PC-3 (cell line): ENCODE results near the gene STX3. TPM values are rescaled to one million over a fixed set of nuclear protein-coding genes. Genes with fewer than 3 reads are reported as not detected.
A peak's percentile ranks its signal among the peaks of the same experiment; 100 is the strongest.

ENCODE experiments used
- ATAC-seq: fragments of 200-7000 bp; cut with Tn5 transposase; 2 replicates; pipeline ENCODE4 v1.9.1; 2020; ENCODE audit warnings: mild to moderate bottlenecking, moderate library complexity
- BruUV-seq: library from RNA; stranded (reverse); fragments of 400-500 nt; replicated peaks from 2 replicates; lab custom pipeline; 2021; lab: Mats Ljungman, UMichigan
- CTCF ChIA-PET: fragments of 300-600 bp; sonication (Branson Sonifier 250); formaldehyde crosslinking; loops from one replicate; lab custom pipeline; 2022; ENCODE audit warnings: antibody characterized with exemption; lab: Charles Lee
- POLR2A ChIA-PET: fragments of 300-600 bp; sonication (Branson Sonifier 250); formaldehyde crosslinking; loops from one replicate; lab custom pipeline; 2022; ENCODE audit warnings: antibody characterized with exemption; ENCODE audit not compliant: unreplicated experiment; lab: Charles Lee
- DNase-seq: peaks from one replicate; pipeline ENCODE4 v3.0.0-alpha.2; 2015
- H2AFZ ChIP-seq: fragments of 300-600 bp; sonication (generic); 2 replicates; pipeline ENCODE4 v1.6.0; 2016; ENCODE audit warnings: antibody characterized with exemption, low read length
- H3F3A ChIP-seq: fragments of 300-600 bp; sonication (generic); one replicate; pipeline ENCODE4 v1.6.0; 2017; ENCODE audit warnings: antibody characterized with exemption, low read length, control low read depth, mild to moderate bottlenecking; ENCODE audit not compliant: unreplicated experiment
- H3K27ac ChIP-seq: fragments of 300-600 bp; sonication (generic); 2 replicates; pipeline ENCODE4 v1.5.1; 2016; ENCODE audit warnings: mild to moderate bottlenecking, low read length
- H3K27me3 ChIP-seq: fragments of 300-600 bp; sonication (generic); 2 replicates; pipeline ENCODE4 v1.6.1; 2016; ENCODE audit warnings: low read length, mixed read lengths
- H3K36me3 ChIP-seq: fragments of 300-600 bp; sonication (generic); 2 replicates; pipeline ENCODE4 v1.6.1; 2016; ENCODE audit warnings: low read depth, mixed run types, low read length, mixed read lengths
- H3K4me1 ChIP-seq: fragments of 300-600 bp; sonication (generic); 2 replicates; pipeline ENCODE4 v1.5.1; 2016; ENCODE audit warnings: low read length; ENCODE audit not compliant: insufficient read depth
- H3K4me2 ChIP-seq: fragments of 300-600 bp; sonication (generic); 2 replicates; pipeline ENCODE4 v1.6.0; 2016; ENCODE audit warnings: low read length
- H3K4me3 ChIP-seq: fragments of 300-600 bp; sonication (generic); 2 replicates; pipeline ENCODE4 v1.5.1; 2016; ENCODE audit warnings: mild to moderate bottlenecking, low read length, mixed read lengths
- H3K79me2 ChIP-seq: fragments of 300-600 bp; sonication (generic); 2 replicates; pipeline ENCODE4 v1.6.1; 2017; ENCODE audit warnings: low read length, mixed read lengths
- H3K9ac ChIP-seq: fragments of 300-600 bp; sonication (generic); 2 replicates; pipeline ENCODE4 v1.6.0; 2016; ENCODE audit warnings: mild to moderate bottlenecking, low read length
- H3K9me2 ChIP-seq: fragments of 300-600 bp; sonication (generic); replicated peaks from 2 replicates; pipeline ENCODE4 v1.6.1; 2016; ENCODE audit warnings: mixed run types, low read length, mixed read lengths
- H3K9me3 ChIP-seq: fragments of 300-600 bp; sonication (generic); 2 replicates; pipeline ENCODE4 v1.6.1; 2016; ENCODE audit warnings: low read length, mixed read lengths
- H4K20me1 ChIP-seq: fragments of 300-600 bp; sonication (generic); 2 replicates; pipeline ENCODE4 v1.6.1; 2016; ENCODE audit warnings: low read length, mixed read lengths
- EZH2 ChIP-seq: fragments of 300-600 bp; sonication (generic); IDR thresholded peaks from one replicate; pipeline ENCODE4 v1.6.1; 2017; ENCODE audit warnings: antibody characterized with exemption, mild to moderate bottlenecking, low read length; ENCODE audit not compliant: unreplicated experiment
- EZH2phosphoT487 ChIP-seq: fragments of 300-600 bp; sonication (generic); IDR thresholded peaks from 2 replicates; pipeline ENCODE4 v1.6.1; 2018; ENCODE audit warnings: mild to moderate bottlenecking, antibody characterized with exemption, low read length, borderline replicate concordance
- intact Hi-C: fragments of 100-400 bp; cut with micrococcal nuclease; formaldehyde crosslinking; loops from 2 replicates; pipeline ENCODE4 v1.9.0; 2023
- total RNA-seq: library from RNA; depleted of rRNA; stranded (reverse); fragments of >200 nt; gene quantifications from 2 replicates; pipeline ENCODE4 v1.2.3, GENCODE V29; 2014
- TF ChIP-seq, protein P1 (sequence below): fragments of 300-600 bp; sonication (generic); conservative IDR thresholded peaks from 2 replicates; pipeline ENCODE4 v1.5.1; 2017; ENCODE audit warnings: antibody characterized with exemption, low read depth, mild to moderate bottlenecking, low read length

STX3 gene
- total RNA-seq, 1 experiment from 2014 or later, result 49.8 TPM

DNA sequence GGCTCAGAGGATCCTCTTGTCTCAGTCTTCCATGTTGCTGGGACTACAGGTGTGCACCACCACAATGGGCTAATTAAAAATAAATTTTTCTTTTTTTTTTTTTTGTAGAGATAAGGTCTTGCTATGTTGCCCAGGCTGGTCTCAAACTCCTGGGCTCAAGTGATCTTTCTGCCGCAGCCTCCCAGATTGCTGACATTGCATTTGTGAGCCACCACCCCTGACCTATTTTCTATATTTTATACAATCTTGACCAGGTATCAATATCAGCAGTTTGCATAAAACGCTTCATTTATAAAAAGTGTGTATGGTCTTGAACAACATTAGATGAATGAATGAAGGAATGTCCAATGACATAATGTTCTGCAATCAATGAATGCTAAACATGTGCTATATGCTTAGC, 9.1 kb upstream of the STX3 start:
- CTCF ChIA-PET, result no interaction called here
- Histone ChIP-seq H3K79me2 (no peaks in the 10 kb centered on the region), H3K4me1 (no peaks in the 10 kb centered on the region), H3K27me3 (peaks cover 21% of the 10 kb centered on the region), H3K27ac (no peak overlapping the region), H3K9me3 (no peaks in the 10 kb centered on the region), H3K9me2 (no peaks in the 10 kb centered on the region), H2AFZ (no peak overlapping the region), H3F3A (no peaks in the 10 kb centered on the region), H3K4me3 (no peak overlapping the region), H3K4me2 (no peak overlapping the region), H3K36me3 (no peaks in the 10 kb centered on the region), H4K20me1 (no peaks in the 10 kb centered on the region), H3K9ac (no peak overlapping the region)
- no peak for TF ChIP-seq EZH2
- no peak for TF ChIP-seq EZH2phosphoT487
- TF ChIP-seq, protein P1, sequence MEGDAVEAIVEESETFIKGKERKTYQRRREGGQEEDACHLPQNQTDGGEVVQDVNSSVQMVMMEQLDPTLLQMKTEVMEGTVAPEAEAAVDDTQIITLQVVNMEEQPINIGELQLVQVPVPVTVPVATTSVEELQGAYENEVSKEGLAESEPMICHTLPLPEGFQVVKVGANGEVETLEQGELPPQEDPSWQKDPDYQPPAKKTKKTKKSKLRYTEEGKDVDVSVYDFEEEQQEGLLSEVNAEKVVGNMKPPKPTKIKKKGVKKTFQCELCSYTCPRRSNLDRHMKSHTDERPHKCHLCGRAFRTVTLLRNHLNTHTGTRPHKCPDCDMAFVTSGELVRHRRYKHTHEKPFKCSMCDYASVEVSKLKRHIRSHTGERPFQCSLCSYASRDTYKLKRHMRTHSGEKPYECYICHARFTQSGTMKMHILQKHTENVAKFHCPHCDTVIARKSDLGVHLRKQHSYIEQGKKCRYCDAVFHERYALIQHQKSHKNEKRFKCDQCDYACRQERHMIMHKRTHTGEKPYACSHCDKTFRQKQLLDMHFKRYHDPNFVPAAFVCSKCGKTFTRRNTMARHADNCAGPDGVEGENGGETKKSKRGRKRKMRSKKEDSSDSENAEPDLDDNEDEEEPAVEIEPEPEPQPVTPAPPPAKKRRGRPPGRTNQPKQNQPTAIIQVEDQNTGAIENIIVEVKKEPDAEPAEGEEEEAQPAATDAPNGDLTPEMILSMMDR, result no peak
- POLR2A ChIA-PET, result no interaction called here
- intact Hi-C loops, result no loop called here
- ATAC-seq, result no peak
- no TSS peak for BruUV-seq
- DNase-seq, result no peak

DNA sequence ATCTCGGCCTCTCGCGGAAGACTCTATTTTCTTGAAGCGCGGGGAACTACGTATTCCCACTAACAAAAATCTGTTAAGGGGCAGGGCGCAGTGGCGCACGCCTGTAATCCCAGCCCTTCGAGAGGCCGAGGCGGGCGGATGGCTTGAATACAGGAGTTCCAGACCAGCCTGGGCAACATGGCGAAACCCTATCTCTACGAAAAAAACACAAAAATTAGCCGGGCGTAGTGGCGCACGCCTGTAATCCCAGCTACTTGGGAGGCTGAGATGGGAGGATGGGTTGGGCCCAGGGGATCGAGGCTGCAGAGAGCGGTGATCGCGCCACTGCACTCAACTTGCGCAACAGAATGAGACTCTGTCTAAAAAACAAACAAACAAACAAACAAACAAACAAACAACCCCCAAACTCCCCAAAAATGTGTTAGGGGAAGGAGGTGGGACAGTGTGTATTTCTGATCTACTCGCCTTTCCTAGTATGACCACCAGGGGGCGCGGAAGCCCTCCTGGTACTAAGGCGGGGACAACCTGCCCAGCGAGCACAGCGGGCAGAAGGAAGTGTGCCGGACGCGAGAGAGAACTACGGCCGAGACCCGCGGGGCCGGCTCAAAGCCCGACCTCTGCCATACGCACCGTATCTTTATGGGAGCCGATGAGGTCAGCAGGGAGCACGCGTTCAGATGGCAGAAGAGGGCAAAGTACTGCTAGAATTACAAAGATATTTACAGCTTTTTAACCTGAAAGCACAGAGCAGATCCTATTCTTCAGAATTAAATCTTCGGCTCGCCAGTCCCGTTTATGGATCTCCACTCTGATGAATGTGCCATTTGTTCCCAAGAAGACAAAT, 1.3 kb upstream of the STX3 start:
- ATAC-seq (peak; percentile 26), DNase-seq (peak; percentile 90)
- no peak for TF ChIP-seq EZH2phosphoT487
- TF ChIP-seq EZH2, result no peak
- TF ChIP-seq, protein P1, result peak; percentile 96
- intact Hi-C loops, result loop anchor here (1.0 to 10.0 kb wide), 6 partner anchors 22 to 199 kb away; partner anchors contain the start of genes MRPL16 and PATL1
- Histone ChIP-seq H3K4me2 (peak overlapping the region; percentile 98), H3K79me2 (peaks cover 30% of the 10 kb centered on the region), H3K36me3 (no peaks in the 10 kb centered on the region), H3K4me3 (peak overlapping the region; percentile 92), H4K20me1 (peaks cover 29% of the 10 kb centered on the region), H3K9ac (0 out of 2 replicates have a peak overlapping the region, but pooled peaks have one; percentile 81), H3K9me3 (no peaks in the 10 kb centered on the region), H3K27me3 (no peaks in the 10 kb centered on the region), H2AFZ (peak overlapping the region; percentile 97), H3K9me2 (no peaks in the 10 kb centered on the region), H3K27ac (no peak overlapping the region), H3K4me1 (peaks cover 20% of the 10 kb centered on the region), H3F3A (no peaks in the 10 kb centered on the region)
- BruUV-seq, result no TSS peak
- ChIA-PET CTCF (interaction anchor here (1.1 to 2.3 kb wide), 2 partner anchors 48 to 57 kb away, joined by 3 to 29 read pairs; partner anchors contain the start of gene MRPL16), POLR2A (interaction anchor here (0.7 to 0.8 kb wide), 2 partner anchors 22 to 85 kb away, joined by 3 to 6 read pairs; partner anchors contain the start of gene PATL1)
